HEK293T (cell line): ENCODE results near the gene COMMD10.

Experiments used
- ARNT ChIP-seq: fragments of 450-650 bp; IDR thresholded peaks from 2 replicates; pipeline ENCODE4 v1.6.1; 2017; ENCODE audit warnings: mild to moderate bottlenecking
- BHLHE40 ChIP-seq: fragments of 450-650 bp; IDR thresholded peaks from 2 replicates; pipeline ENCODE4 v1.6.1; 2016; ENCODE audit warnings: mild to moderate bottlenecking, moderate library complexity, borderline replicate concordance
- CTBP1 ChIP-seq: fragments of 450-650 bp; IDR thresholded peaks from 2 replicates; pipeline ENCODE4 v1.6.1; 2016; ENCODE audit warnings: borderline replicate concordance
- ELF4 ChIP-seq: fragments of 450-650 bp; IDR thresholded peaks from 2 replicates; pipeline ENCODE4 v1.6.1; 2017; ENCODE audit warnings: antibody characterized with exemption
- FOXA1 ChIP-seq: fragments of 450-650 bp; IDR thresholded peaks from 2 replicates; pipeline ENCODE4 v1.6.1; 2016; ENCODE audit warnings: mild to moderate bottlenecking
- FOXK2 ChIP-seq: fragments of 450-650 bp; IDR thresholded peaks from 2 replicates; pipeline ENCODE4 v1.6.1; 2016; ENCODE audit warnings: mild to moderate bottlenecking
- FOXM1 ChIP-seq: fragments of 450-650 bp; IDR thresholded peaks from 2 replicates; pipeline ENCODE4 v1.6.1; 2017; ENCODE audit warnings: mild to moderate bottlenecking, borderline replicate concordance
- L3MBTL2 ChIP-seq: fragments of 450-650 bp; conservative IDR thresholded peaks from 2 replicates; pipeline ENCODE4 v1.6.1; 2016; ENCODE audit warnings: mild to moderate bottlenecking
- LEF1 ChIP-seq: fragments of 450-650 bp; IDR thresholded peaks from 2 replicates; pipeline ENCODE4 v1.6.1; 2017; ENCODE audit warnings: mild to moderate bottlenecking, borderline replicate concordance
- NFRKB ChIP-seq: fragments of 450-650 bp; IDR thresholded peaks from 2 replicates; pipeline ENCODE4 v1.6.1; 2016; ENCODE audit warnings: mild to moderate bottlenecking, moderate library complexity
- SP1 ChIP-seq: fragments of 450-650 bp; IDR thresholded peaks from 2 replicates; pipeline ENCODE4 v1.6.1; 2017
- SUZ12 ChIP-seq: fragments of 450-650 bp; IDR thresholded peaks from 2 replicates; pipeline ENCODE4 v1.6.1; 2016; ENCODE audit warnings: mild to moderate bottlenecking
- TARDBP ChIP-seq: fragments of 450-650 bp; IDR thresholded peaks from 2 replicates; pipeline ENCODE4 v1.6.1; 2016
- TF ChIP-seq, protein P1 (sequence below): fragments of 450-650 bp; IDR thresholded peaks from 2 replicates; pipeline ENCODE4 v1.6.1; 2016

DNA sequence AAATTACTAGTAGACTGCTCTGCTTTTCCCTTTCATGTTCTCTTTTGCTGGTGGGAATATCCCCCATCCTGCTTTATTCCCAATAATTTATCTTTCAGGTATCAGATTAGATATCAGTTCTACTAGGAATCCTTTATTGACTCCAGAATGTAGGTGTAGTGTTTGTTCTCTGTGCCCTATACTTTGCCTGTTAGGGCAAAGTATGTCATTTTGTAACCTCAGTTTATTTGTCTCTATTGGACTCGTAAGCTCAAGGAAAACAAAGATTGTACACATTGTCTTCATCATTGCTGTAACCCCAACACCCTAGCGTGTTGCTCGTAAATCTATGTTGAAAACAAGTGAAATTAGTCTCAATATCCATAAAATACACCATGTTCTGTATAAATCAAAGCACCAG is 190.5 kb downstream of the COMMD10 start:
- TF ChIP-seq TARDBP (no peak), SUZ12 (no peak), FOXM1 (no peak), BHLHE40 (no peak), SP1 (no peak), FOXA1 (no peak), CTBP1 (no peak), ARNT (no peak), FOXK2 (no peak), LEF1 (no peak), L3MBTL2 (no peak), ELF4 (no peak), NFRKB (no peak)
- TF ChIP-seq, protein P1, sequence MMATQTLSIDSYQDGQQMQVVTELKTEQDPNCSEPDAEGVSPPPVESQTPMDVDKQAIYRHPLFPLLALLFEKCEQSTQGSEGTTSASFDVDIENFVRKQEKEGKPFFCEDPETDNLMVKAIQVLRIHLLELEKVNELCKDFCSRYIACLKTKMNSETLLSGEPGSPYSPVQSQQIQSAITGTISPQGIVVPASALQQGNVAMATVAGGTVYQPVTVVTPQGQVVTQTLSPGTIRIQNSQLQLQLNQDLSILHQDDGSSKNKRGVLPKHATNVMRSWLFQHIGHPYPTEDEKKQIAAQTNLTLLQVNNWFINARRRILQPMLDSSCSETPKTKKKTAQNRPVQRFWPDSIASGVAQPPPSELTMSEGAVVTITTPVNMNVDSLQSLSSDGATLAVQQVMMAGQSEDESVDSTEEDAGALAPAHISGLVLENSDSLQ = no peak
